D721Med (cell line): ENCODE measurements around the gene CRYBA1.

Source experiments
- DNase-seq: peaks from one replicate; pipeline ENCODE4 v3.0.0; 2011; ENCODE audit warnings: low spot score; ENCODE audit not compliant: insufficient read length
- FAIRE-seq: peaks from 2 replicates; lab custom pipeline; 2011; peaks lifted over from hg19 to GRCh38; lab: Jason Lieb, UNC
- TF ChIP-seq, protein P1 (sequence below): IDR thresholded peaks from 2 replicates; pipeline ENCODE4 v1.5.1; 2012; ENCODE audit warnings: mild to moderate bottlenecking, control low read depth; ENCODE audit not compliant: insufficient read depth; ENCODE audit errors: missing control alignments

CRYBA1 gene

DNA sequence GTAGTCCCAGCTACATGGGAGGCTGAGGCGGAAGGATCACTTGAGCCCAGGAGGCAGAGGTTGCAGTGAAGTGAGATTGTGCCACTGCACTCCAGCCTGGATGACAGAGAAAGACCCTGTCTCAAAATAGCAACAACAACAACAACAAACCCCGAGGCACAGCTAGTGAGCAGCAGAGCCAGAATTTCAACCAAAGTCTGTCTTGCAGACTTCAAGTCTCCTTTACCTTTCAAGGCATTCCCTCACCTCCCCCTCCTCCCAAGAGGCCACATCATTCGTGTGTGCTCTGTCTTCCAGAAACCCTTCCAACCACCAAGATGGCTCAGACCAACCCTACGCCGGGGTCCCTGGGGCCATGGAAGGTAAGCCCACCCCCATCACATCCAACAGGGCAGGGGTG, 2.2 kb downstream of the CRYBA1 start:
- DNase-seq (no peak), FAIRE-seq (no peak)
- TF ChIP-seq, protein P1, sequence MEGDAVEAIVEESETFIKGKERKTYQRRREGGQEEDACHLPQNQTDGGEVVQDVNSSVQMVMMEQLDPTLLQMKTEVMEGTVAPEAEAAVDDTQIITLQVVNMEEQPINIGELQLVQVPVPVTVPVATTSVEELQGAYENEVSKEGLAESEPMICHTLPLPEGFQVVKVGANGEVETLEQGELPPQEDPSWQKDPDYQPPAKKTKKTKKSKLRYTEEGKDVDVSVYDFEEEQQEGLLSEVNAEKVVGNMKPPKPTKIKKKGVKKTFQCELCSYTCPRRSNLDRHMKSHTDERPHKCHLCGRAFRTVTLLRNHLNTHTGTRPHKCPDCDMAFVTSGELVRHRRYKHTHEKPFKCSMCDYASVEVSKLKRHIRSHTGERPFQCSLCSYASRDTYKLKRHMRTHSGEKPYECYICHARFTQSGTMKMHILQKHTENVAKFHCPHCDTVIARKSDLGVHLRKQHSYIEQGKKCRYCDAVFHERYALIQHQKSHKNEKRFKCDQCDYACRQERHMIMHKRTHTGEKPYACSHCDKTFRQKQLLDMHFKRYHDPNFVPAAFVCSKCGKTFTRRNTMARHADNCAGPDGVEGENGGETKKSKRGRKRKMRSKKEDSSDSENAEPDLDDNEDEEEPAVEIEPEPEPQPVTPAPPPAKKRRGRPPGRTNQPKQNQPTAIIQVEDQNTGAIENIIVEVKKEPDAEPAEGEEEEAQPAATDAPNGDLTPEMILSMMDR, result no peak

DNA sequence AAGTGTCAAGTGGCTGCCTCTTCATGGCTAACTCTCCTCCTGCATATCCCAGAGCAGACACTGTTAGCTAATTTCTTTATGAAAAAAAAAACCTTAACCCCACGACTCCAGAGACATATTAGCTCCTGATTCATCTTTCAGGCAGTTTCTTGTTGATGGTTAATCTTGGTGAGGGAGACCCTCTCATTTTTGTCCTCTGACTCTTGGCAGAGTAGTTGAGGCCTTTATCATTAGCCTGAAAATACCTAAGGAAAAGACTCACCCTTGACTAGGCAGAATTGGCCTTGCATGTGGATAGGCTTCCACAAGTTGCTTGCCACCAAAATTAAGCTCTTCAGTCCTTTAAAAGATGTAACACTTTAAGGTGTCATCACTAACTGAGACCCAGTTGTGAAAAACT, 4.0 kb downstream of the CRYBA1 start:
- DNase-seq (no peak), FAIRE-seq (no peak)
- TF ChIP-seq, protein P1, result no peak

DNA sequence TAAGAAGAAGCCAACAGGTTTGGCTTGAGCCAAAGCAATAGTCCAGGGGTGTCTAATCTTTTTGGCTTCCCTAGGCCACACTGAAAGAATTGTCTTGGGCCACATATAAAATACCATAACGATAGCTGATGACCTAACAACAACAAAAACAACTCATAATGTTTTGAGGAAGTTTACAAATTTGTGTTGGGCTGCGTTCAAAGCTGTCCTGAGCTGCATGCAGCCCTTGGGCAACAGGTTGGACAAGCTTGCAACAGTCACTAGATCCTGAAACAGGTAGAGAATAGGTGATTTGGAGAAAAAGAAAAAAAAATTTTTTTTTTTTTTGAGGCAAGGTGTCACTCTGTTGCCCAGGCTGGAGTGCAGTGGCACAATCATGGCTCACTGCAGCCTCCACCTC, 4.5 kb downstream of the CRYBA1 start:
- TF ChIP-seq, protein P1, result no peak
- no peak for DNase-seq
- FAIRE-seq, result no peak

DNA sequence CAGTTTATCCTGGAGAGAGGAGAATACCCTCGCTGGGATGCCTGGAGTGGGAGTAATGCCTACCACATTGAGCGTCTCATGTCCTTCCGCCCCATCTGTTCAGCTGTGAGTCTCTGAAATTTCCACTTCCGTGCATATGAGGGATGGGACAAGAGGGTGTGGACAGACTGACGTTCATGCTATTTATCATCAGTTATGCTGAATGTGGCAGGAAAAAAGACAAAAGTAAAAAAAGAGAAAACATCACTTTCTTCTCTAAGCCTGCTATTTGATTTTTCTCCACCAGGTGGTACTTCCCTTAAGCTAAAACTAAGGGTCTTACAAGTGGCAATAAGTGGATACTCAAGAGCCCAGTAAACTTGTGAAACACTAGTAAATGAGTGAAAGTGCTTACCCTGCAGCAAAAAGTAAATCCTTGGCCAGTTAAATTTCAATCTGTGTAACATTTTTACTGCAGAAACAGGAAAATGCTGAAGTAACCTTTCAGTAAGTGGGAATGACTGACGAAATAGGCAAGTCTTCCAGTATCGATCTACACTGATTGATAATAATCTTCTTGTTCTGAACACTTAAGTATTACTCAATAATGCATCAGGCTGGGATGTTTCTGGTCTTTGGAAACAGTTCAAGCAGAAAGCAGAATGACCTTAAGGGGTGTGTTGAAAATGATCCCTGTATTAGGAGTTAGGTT, 5.6 kb downstream of the CRYBA1 start:
- TF ChIP-seq, protein P1, result peak; percentile 48
- no peak for FAIRE-seq
- DNase-seq, result no peak

DNA sequence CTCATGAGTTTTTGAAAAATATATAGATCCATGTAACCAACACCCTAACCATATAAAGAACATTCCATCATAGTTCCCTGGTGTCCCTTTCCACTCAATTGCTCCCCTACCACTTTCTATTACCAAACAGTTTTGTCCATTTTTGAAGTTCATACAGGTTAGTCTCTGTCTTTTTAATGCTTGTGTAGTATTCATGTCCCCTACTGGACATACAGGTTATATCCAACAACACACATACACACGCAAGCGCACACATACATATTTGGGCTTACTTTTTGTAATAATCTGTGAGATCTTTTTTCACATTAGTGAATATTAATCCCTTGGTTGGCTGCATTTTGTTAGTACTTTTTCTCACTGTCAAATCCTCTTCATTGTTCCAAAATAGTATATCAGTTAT, 6.4 kb downstream of the CRYBA1 start:
- DNase-seq, result no peak
- FAIRE-seq, result no peak
- TF ChIP-seq, protein P1, result no peak

DNA sequence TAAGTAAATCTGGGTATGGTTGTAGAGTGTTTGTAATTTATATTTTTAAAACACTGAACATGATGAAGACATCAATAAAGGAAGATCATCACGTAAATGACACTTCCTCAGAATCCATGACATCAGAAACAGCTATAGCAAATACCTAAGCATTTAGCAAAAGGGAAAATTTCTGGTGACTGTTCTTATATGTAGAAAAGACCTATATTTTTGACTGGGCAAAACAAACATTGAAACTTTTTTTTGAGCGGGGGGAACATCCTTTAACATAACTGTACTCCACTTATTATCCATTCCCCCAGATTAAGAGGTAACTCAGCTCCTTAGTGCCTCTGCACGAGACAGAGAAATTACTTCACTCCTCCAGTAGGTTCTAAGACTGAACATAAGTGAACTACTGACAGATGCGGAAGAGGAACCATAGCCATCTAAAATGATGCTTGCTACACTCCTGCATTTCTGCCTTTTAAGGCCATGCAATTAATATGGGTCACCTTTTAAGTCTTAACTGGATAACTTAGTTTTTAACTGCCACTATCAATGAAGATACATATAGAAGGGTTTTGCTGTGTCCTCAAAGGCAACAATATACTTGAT, 9.4 kb downstream of the CRYBA1 start:
- FAIRE-seq (no peak), DNase-seq (no peak)
- TF ChIP-seq, protein P1, result no peak
